OCI-LY1 (cell line): ENCODE measurements around the gene PIM3.

Experiments
- H2AFZ ChIP-seq: fragments of 200-600 bp; sonication (generic), shearing (Covaris generic); 2 replicates; pipeline ENCODE4 v1.6.0; 2014; ENCODE audit warnings: antibody characterized with exemption, mild to moderate bottlenecking, low read length
- H3F3A ChIP-seq: fragments of 200-600 bp; sonication (generic), shearing (Covaris generic); 2 replicates; pipeline ENCODE4 v1.6.0; 2014; ENCODE audit warnings: mild to moderate bottlenecking, antibody characterized with exemption, low read length, moderate library complexity; ENCODE audit not compliant: insufficient read depth
- H3K27ac ChIP-seq: fragments of 200-600 bp; sonication (generic); 2 replicates; pipeline ENCODE4 v1.5.1; 2014; ENCODE audit warnings: low read length, mixed run types, mild to moderate bottlenecking, low read depth; ENCODE audit not compliant: poor library complexity, severe bottlenecking
- H3K27me3 ChIP-seq: fragments of 200-600 bp; sonication (generic); 2 replicates; pipeline ENCODE4 v1.6.0; 2014; ENCODE audit warnings: antibody characterized with exemption, mild to moderate bottlenecking, low read length, moderate library complexity; ENCODE audit not compliant: insufficient read depth
- H3K36me3 ChIP-seq: fragments of 200-600 bp; sonication (generic); 2 replicates; pipeline ENCODE4 v1.6.1; 2014; ENCODE audit warnings: mild to moderate bottlenecking, antibody characterized with exemption, low read length, moderate library complexity, mixed read lengths; ENCODE audit not compliant: insufficient read depth
- H3K4me1 ChIP-seq: fragments of 200-600 bp; sonication (generic); 2 replicates; pipeline ENCODE4 v1.5.1; 2014; ENCODE audit warnings: mild to moderate bottlenecking, low read length, moderate library complexity; ENCODE audit not compliant: insufficient read depth, severe bottlenecking
- H3K4me2 ChIP-seq: fragments of 200-600 bp; sonication (generic), shearing (Covaris generic); 2 replicates; pipeline ENCODE4 v1.6.1; 2014; ENCODE audit warnings: low read length
- H3K4me3 ChIP-seq: fragments of 200-600 bp; sonication (generic); 2 replicates; pipeline ENCODE4 v1.5.1; 2014; ENCODE audit warnings: low read length, low read depth, mild to moderate bottlenecking, mixed read lengths; ENCODE audit not compliant: poor library complexity, severe bottlenecking
- H3K79me2 ChIP-seq: fragments of 200-600 bp; shearing (Covaris generic); 2 replicates; pipeline ENCODE4 v1.6.1; 2016; ENCODE audit warnings: mixed run types, low read length, mixed read lengths; ENCODE audit not compliant: insufficient read depth
- H3K9ac ChIP-seq: fragments of 200-600 bp; sonication (generic), shearing (Covaris generic); 2 replicates; pipeline ENCODE4 v1.6.1; 2014; ENCODE audit warnings: mild to moderate bottlenecking, low read length, mixed read lengths
- H3K9me2 ChIP-seq: fragments of 200-600 bp; sonication (generic), shearing (Covaris generic); 2 replicates; pipeline ENCODE4 v1.6.1; 2014; ENCODE audit warnings: low read depth, mild to moderate bottlenecking, low read length, mixed read lengths
- H3K9me3 ChIP-seq: fragments of 200-600 bp; shearing (Covaris generic); 2 replicates; pipeline ENCODE4 v1.6.1; 2014; ENCODE audit warnings: low read length, mixed read lengths
- H4K20me1 ChIP-seq: fragments of 200-600 bp; sonication (generic), shearing (Covaris generic); 2 replicates; pipeline ENCODE4 v1.6.0; 2016; ENCODE audit warnings: mild to moderate bottlenecking, low read length; ENCODE audit not compliant: insufficient read depth
- CTCF ChIP-seq: fragments of 200-600 bp; sonication (generic), shearing (Covaris generic); IDR thresholded peaks from 2 replicates; pipeline ENCODE4 v1.5.1; 2017; ENCODE audit warnings: mild to moderate bottlenecking, antibody characterized with exemption, low read length, moderate library complexity, mixed read lengths
- EZH2 ChIP-seq: fragments of 200-600 bp; sonication (generic), shearing (Covaris generic); IDR thresholded peaks from 2 replicates; pipeline ENCODE4 v1.8.0; 2017; ENCODE audit warnings: borderline replicate concordance, mixed run types, mild to moderate bottlenecking, antibody characterized with exemption, low read length, moderate library complexity, mixed read lengths

The PIM3 gene

DNA sequence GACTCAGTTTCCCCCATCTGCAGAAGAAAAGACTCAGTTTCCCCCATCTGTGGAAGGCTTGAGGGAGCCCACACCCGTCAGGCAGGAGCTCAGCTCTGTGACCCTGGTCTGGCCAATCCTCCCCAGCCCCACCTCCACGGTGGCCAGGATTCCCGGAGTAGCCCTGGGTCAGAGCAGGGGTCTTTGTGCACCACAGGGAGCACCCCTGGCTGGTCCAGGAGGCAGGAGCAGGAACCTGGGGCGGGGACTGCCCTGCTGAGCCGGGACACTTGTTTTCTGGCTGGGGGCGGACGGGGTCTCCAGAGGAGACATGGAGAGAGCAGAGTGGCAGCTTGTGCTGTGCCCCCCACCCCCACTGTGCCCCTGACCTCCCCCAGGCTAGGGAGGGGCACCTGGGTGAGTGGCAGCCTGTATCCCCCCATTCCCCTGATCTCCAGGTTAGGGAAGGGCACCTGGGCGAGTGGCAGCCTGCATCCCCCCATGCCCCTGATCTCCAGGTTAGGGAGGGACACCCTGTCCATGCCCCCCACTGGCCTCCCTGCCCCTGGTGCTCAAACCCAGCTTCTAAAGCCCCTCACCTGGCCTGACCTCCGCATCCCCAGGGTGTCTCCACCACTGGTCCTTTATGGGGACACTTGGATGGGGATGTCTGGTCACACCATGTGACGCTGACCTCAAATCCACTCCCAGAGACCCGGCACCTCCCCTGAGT is 33.2 kb downstream of the PIM3 start:
- Histone ChIP-seq H4K20me1 (no peaks in the 10 kb centered on the region), H2AFZ (no peak overlapping the region), H3K27me3 (peaks cover 8% of the 10 kb centered on the region; the same call in 1 of the 2 replicates), H3K4me1 (no peaks in the 10 kb centered on the region), H3K27ac (no peak overlapping the region), H3F3A (no peaks in the 10 kb centered on the region), H3K9ac (no peak overlapping the region), H3K9me2 (no peaks in the 10 kb centered on the region), H3K4me3 (no peak overlapping the region), H3K9me3 (peaks cover 8% of the 10 kb centered on the region), H3K79me2 (no peaks in the 10 kb centered on the region), H3K4me2 (no peak overlapping the region), H3K36me3 (peaks cover 3% of the 10 kb centered on the region; the same call in 1 of the 2 replicates)
- no peak for TF ChIP-seq EZH2
- TF ChIP-seq CTCF, result no peak

DNA sequence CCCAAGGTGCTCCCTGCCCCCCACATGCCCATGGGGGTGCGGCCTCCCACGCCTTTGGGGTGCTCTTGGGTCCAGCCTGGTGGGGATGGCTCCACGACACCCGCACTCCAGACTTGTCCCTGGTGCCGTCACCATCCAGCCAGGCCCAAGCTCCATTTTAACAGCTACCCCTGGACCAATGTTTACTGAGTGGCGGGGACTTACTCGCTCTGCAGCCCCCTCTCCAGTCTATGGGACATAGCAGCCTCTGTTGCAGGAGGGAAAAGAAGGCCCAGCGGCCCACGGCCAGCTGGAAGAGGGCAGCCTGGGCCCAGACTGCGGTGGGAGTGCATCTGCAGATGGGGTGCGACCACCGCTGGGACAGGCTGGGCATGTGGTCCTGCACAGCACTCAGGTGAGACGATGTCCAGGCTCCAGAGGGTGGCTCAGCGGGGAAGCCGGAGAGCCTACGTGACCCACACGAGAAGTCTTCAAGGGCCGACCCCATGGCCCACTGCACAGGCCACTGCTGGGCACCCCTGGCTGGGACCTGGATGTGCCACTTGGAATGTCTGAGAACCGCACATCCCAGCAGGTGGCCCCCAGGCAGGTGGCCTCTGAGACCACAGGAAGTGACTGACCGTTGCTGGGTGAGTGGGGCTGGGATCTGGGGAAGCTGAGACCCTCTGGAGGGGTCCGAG is 33.9 kb downstream of the PIM3 start:
- Histone ChIP-seq H4K20me1 (no peaks in the 10 kb centered on the region), H3K9me2 (no peaks in the 10 kb centered on the region), H3K9ac (no peak overlapping the region), H3K4me2 (no peak overlapping the region), H3K4me1 (no peaks in the 10 kb centered on the region), H3K4me3 (no peak overlapping the region), H3K27me3 (peaks cover 8% of the 10 kb centered on the region; the same call in 1 of the 2 replicates), H3K27ac (no peak overlapping the region), H2AFZ (no peak overlapping the region), H3K79me2 (no peaks in the 10 kb centered on the region), H3F3A (no peaks in the 10 kb centered on the region), H3K9me3 (peaks cover 8% of the 10 kb centered on the region), H3K36me3 (peaks cover 3% of the 10 kb centered on the region; the same call in 1 of the 2 replicates)
- no peak for TF ChIP-seq EZH2
- TF ChIP-seq CTCF, result no peak

DNA sequence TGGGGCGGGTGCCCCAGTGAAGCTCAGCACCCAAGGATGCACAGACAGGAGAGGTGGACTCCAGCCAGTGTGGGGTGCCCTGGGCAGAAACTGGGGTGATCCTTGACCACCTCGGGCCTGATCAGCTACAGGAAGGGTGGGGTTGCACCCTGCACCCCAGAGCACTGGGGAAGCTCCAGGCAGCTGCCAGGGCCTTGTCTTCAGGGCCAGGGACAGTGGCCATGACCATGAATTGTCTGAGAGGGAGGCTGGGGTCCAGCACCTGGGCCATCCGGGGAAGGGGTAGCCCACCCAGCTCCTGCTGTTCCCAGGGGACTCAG is 34.4 kb downstream of the PIM3 start:
- H3K27ac ChIP-seq, result no peak overlapping the region
- no peak overlapping the region for H2AFZ ChIP-seq
- no peak for TF ChIP-seq CTCF
- TF ChIP-seq EZH2, result no peak

More for the DNA sequence above, 34.4 kb downstream of the PIM3 start:
- Histone ChIP-seq H3K4me1 (no peaks in the 10 kb centered on the region), H3K27me3 (peaks cover 8% of the 10 kb centered on the region; the same call in 1 of the 2 replicates), H3K79me2 (no peaks in the 10 kb centered on the region), H3K9ac (no peak overlapping the region), H3F3A (no peaks in the 10 kb centered on the region), H3K9me3 (peaks cover 8% of the 10 kb centered on the region), H3K36me3 (peaks cover 3% of the 10 kb centered on the region; the same call in 1 of the 2 replicates), H3K4me3 (no peak overlapping the region), H4K20me1 (no peaks in the 10 kb centered on the region), H3K4me2 (no peak overlapping the region), H3K9me2 (no peaks in the 10 kb centered on the region)
